GM12878 (cell line): ENCODE data around the gene CAB39. TPM values are rescaled to one million over a fixed set of nuclear protein-coding genes. Genes with fewer than 3 reads are reported as not detected.
"Not testable (repeated sequence)": the region's sequence is repeated elsewhere in the genome, so short reads cannot be mapped to it uniquely, and the experiment has no call there.

Source experiments
- ATAC-seq: fragments of 200-7000 bp; cut with Tn5 transposase; 3 replicates; pipeline ENCODE4 v1.9.1; 2020; ENCODE audit warnings: mild to moderate bottlenecking, moderate library complexity
- BruUV-seq: library from RNA; stranded (reverse); fragments of 400-500 nt; replicated peaks from 2 replicates; lab custom pipeline; 2021; lab: Mats Ljungman, UMichigan
- CTCF ChIA-PET: fragments of 300-600 bp; sonication (Branson Sonifier 250); formaldehyde crosslinking; extraction: SDS; loops from one replicate; lab custom pipeline; 2021; ENCODE audit warnings: inconsistent platforms; lab: Yijun Ruan, JAX
- POLR2A ChIA-PET: fragments of 350-600 bp; formaldehyde crosslinking; extraction: SDS; loops from one replicate; lab custom pipeline; 2021; ENCODE audit warnings: inconsistent platforms; lab: Charles Lee
- RAD21 ChIA-PET: fragments of 300-600 bp; sonication (Branson Sonifier 250); formaldehyde crosslinking; loops from one replicate; lab custom pipeline; 2023; ENCODE audit warnings: antibody characterized with exemption; ENCODE audit not compliant: unreplicated experiment; lab: Charles Lee
- SMC1A ChIA-PET: fragments of 300-600 bp; sonication (Branson Sonifier 250); formaldehyde crosslinking; loops from one replicate; lab custom pipeline; 2023; ENCODE audit not compliant: unreplicated experiment, uncharacterized antibody; lab: Charles Lee
- DNase-seq: peaks from one replicate; pipeline ENCODE4 v3.0.0-alpha.2; 2011; ENCODE audit warnings: low read depth, low spot score
- FAIRE-seq: peaks from 3 replicates; lab custom pipeline; 2011; peaks lifted over from hg19 to GRCh38; lab: Jason Lieb, UNC
- H2AFZ ChIP-seq: 2 replicates; pipeline ENCODE4 v1.6.0; 2011; ENCODE audit warnings: low read depth, low read length, control low read depth; ENCODE audit not compliant: control insufficient read depth
- H3K27ac ChIP-seq: 2 replicates; pipeline ENCODE4 v1.5.1; 2011; ENCODE audit warnings: control low read depth; ENCODE audit not compliant: control insufficient read depth, insufficient read depth
- H3K27me3 ChIP-seq, 2 experiments: replicated peaks in 1 of 2; 2 replicates each; pipeline versions ENCODE4 v1.6.0 to v1.6.1; 2011; ENCODE audit warnings: low read length in 1 of 2; ENCODE audit not compliant: control insufficient read depth in 2 of 2, insufficient read depth in 2 of 2
- H3K36me3 ChIP-seq, 2 experiments: 2 replicates each; pipeline ENCODE4 v1.5.1; 2011; ENCODE audit warnings: low read length in 1 of 2; ENCODE audit not compliant: control insufficient read depth in 2 of 2, insufficient read depth in 2 of 2
- H3K4me1 ChIP-seq: 2 replicates; pipeline ENCODE4 v1.6.1; 2011; ENCODE audit warnings: mild to moderate bottlenecking, low read length, moderate library complexity, mixed read lengths; ENCODE audit not compliant: control insufficient read depth, insufficient read depth
- H3K4me2 ChIP-seq: 2 replicates; pipeline ENCODE4 v1.6.0; 2011; ENCODE audit warnings: control low read depth; ENCODE audit not compliant: control insufficient read depth, insufficient read depth
- H3K4me3 ChIP-seq: fragments of 200-600 bp; sonication (generic); 2 replicates; pipeline ENCODE4 v1.5.1; 2016
- H3K79me2 ChIP-seq: 2 replicates; pipeline ENCODE4 v1.6.0; 2011; ENCODE audit warnings: low read length; ENCODE audit not compliant: control insufficient read depth, insufficient read depth
- H3K9ac ChIP-seq: 2 replicates; pipeline ENCODE4 v1.8.0; 2011; ENCODE audit warnings: low read length, control low read depth, mixed read lengths; ENCODE audit not compliant: control insufficient read depth, insufficient read depth
- H3K9me3 ChIP-seq: replicated peaks from 3 replicates; pipeline ENCODE4 v1.5.1; 2011; ENCODE audit warnings: mild to moderate bottlenecking, low read length; ENCODE audit not compliant: control insufficient read depth, insufficient read depth
- H4K20me1 ChIP-seq: 2 replicates; pipeline ENCODE4 v1.6.0; 2011; ENCODE audit not compliant: control insufficient read depth, insufficient read depth
- ATF3 ChIP-seq: IDR thresholded peaks from 2 replicates; pipeline ENCODE4 v1.6.1; 2011; ENCODE audit warnings: low read depth, mild to moderate bottlenecking, low read length, moderate library complexity, borderline replicate concordance; ENCODE audit errors: extremely low read depth
- FOS ChIP-seq: IDR thresholded peaks from 3 replicates; pipeline ENCODE4 v1.6.1; 2011; ENCODE audit warnings: borderline replicate concordance; ENCODE audit not compliant: insufficient read length; ENCODE audit errors: extremely low read depth
- HDAC6 ChIP-seq: fragments of 200-600 bp; sonication (generic); IDR thresholded peaks from one replicate; pipeline ENCODE4 v1.8.0; 2017; ENCODE audit warnings: antibody characterized with exemption; ENCODE audit not compliant: unreplicated experiment
- IRF4 ChIP-seq: IDR thresholded peaks from 2 replicates; pipeline ENCODE4 v1.6.1; 2011; ENCODE audit warnings: low read depth, low read length
- IRF5 ChIP-seq: fragments of 450-650 bp; IDR thresholded peaks from 2 replicates; pipeline ENCODE4 v1.6.1; 2017; ENCODE audit warnings: borderline replicate concordance
- MEF2B ChIP-seq: fragments of 450-650 bp; IDR thresholded peaks from 2 replicates; pipeline ENCODE4 v1.6.1; 2018; ENCODE audit warnings: mild to moderate bottlenecking, moderate library complexity; ENCODE audit not compliant: partially characterized antibody, poor library complexity, severe bottlenecking
- NKRF ChIP-seq: fragments of 450-650 bp; conservative IDR thresholded peaks from 2 replicates; pipeline ENCODE4 v1.6.1; 2017; ENCODE audit warnings: mild to moderate bottlenecking, moderate library complexity
- NR2C1 ChIP-seq: fragments of 450-650 bp; IDR thresholded peaks from 2 replicates; pipeline ENCODE4 v1.6.1; 2017; ENCODE audit warnings: antibody characterized with exemption, mild to moderate bottlenecking, moderate library complexity
- POLR2AphosphoS5 ChIP-seq: IDR thresholded peaks from 2 replicates; pipeline ENCODE4 v1.6.1; 2011; ENCODE audit warnings: mild to moderate bottlenecking, low read length, inconsistent platforms
- RAD21 ChIP-seq: IDR thresholded peaks from 2 replicates; pipeline ENCODE4 v1.6.1; 2011; ENCODE audit warnings: mild to moderate bottlenecking, low read depth, low read length, moderate library complexity; ENCODE audit not compliant: insufficient read depth
- SRF ChIP-seq, 2 experiments: IDR thresholded peaks; 2 replicates each; pipeline ENCODE4 v1.6.1; 2011; ENCODE audit warnings: low read depth in 2 of 2, low read length in 2 of 2, mild to moderate bottlenecking in 1 of 2, moderate library complexity in 1 of 2
- WRNIP1 ChIP-seq: IDR thresholded peaks from 2 replicates; pipeline ENCODE4 v1.6.1; 2011; ENCODE audit warnings: low read depth, low read length, improper control_type of control experiment, borderline replicate concordance
- WGBS: methylation state at CpG from one replicate; pipeline ENCODE4 v1.1.6; 2016; ENCODE audit warnings: low lambda C conversion rate; ENCODE audit not compliant: insufficient replicate concordance, insufficient coverage; ENCODE audit errors: missing lambda C conversion rate; 5-methylcytosine and 5-hydroxymethylcytosine counted together
- in situ Hi-C: fragments of 300-500 bp; cut with MboI; formaldehyde crosslinking; loops from 9 replicates; pipeline ENCODE4 v1.14.3; 2018; ENCODE audit warnings: mixed read lengths
- intact Hi-C: fragments of 100-400 bp; cut with micrococcal nuclease; formaldehyde crosslinking; loops from one replicate; pipeline ENCODE4 v1.14.2; 2022; ENCODE audit not compliant: unreplicated experiment
- polyA plus RNA-seq, 11 experiments: library from polyadenylated mRNA; depleted of rRNA in 4 of 11; unstranded in 6 of 11; stranded (reverse) in 5 of 11; fragments of >200 nt; fragmentation: Nextera tagmentation in 4 of 11; fragmentation: Illumina TruSeq in 1 of 11; extraction: Ambion mirVana in 4 of 11; extraction: Trizol in 1 of 11; gene quantifications; 1 replicate in 1 of 11; 2 replicates in 10 of 11; pipeline versions ENCODE4 v1.2.1 to v1.2.3, GENCODE V29; 2011 to 2016; ENCODE audit warnings: inconsistent platforms in 2 of 11, missing spikeins in 2 of 11, low read depth in 1 of 11
- total RNA-seq, 4 experiments: library from RNA; depleted of rRNA in 3 of 4; stranded (reverse); fragments of >200 nt in 3 of 4; fragmentation: Illumina TruSeq in 1 of 4; extraction: Trizol in 1 of 4; gene quantifications; 2 replicates each; pipeline versions ENCODE4 v1.2.1 to v1.2.3, GENCODE V29; 2013 to 2021

CAB39 gene
- total and polyA plus RNA-seq, 10 of the 15 experiments (the other 5 are each of a cell fraction or from before 2014, with no cell fraction given) = 13.3 to 129 (median 62.9) TPM

GRCh38 chr2:230702457-230702856, 10.2 kb upstream of the CAB39 start:
- ChIA-PET RAD21 (interaction anchor here (1.9 kb wide), 1 partner anchor 34 kb away, joined by 4 read pairs; no protein-coding TSS in a partner anchor), POLR2A (interaction anchor here (0.7 to 0.8 kb wide), 2 partner anchors 19 to 49 kb away, joined by 3 to 4 read pairs; no protein-coding TSS in a partner anchor), SMC1A (interaction anchor here (1.1 kb wide), 1 partner anchor 9 kb away, joined by 5 read pairs; no protein-coding TSS in a partner anchor)
- H3K9me3 ChIP-seq, H4K20me1 ChIP-seq, ATAC-seq, H3K79me2 ChIP-seq, BruUV-seq, H3K4me3 ChIP-seq, in situ Hi-C loops, CTCF ChIA-PET, FAIRE-seq, H3K36me3 ChIP-seq, DNase-seq, intact Hi-C loops, H3K9ac ChIP-seq, H2AFZ ChIP-seq, H3K27me3 ChIP-seq, H3K4me1 ChIP-seq, H3K4me2 ChIP-seq, H3K27ac ChIP-seq: not testable (repeated sequence)
- 76% methylated on average over 4 of the region's 4 CpGs for WGBS

- Histone ChIP-seq H3K27me3 (no peaks in the 10 kb centered on the region), H3K27ac (no peak overlapping the region), H4K20me1 (no peaks in the 10 kb centered on the region), H3K4me3 (no peak overlapping the region), H3K9ac (no peak overlapping the region), H3K36me3 (no peaks in the 10 kb centered on the region), H3K9me3 (no peaks in the 10 kb centered on the region; the same call in 2 of the 3 replicates), H3K79me2 (no peaks in the 10 kb centered on the region), H2AFZ (no peak overlapping the region), H3K4me1 (no peaks in the 10 kb centered on the region), H3K4me2 (no peak overlapping the region)
- ATAC-seq (no peak), FAIRE-seq (no peak), DNase-seq (no peak)
- SMC1A ChIA-PET = no interaction called here
- CTCF ChIA-PET = interaction anchor here (0.6 kb wide), 1 partner anchor 287 kb away, joined by 3 read pairs; no protein-coding TSS in a partner anchor
- intact Hi-C loops (no loop called here), in situ Hi-C loops (no loop called here)
- POLR2A ChIA-PET = no interaction called here
- no TSS peak for BruUV-seq
- RAD21 ChIA-PET = interaction anchor here (1.9 kb wide), 1 partner anchor 35 kb away, joined by 4 read pairs; no protein-coding TSS in a partner anchor
- 49% methylated on average over 3 of the region's 3 CpGs for WGBS
- no peak for TF ChIP-seq POLR2AphosphoS5
- no peak for TF ChIP-seq WRNIP1
- no peak for TF ChIP-seq RAD21
- TF ChIP-seq ATF3 = no peak
- no peak for TF ChIP-seq NKRF
- TF ChIP-seq HDAC6 = no peak
- no peak for TF ChIP-seq MEF2B
- no peak for TF ChIP-seq IRF4
- no peak for TF ChIP-seq IRF5
- no peak for TF ChIP-seq NR2C1
- no peak for TF ChIP-seq FOS
- TF ChIP-seq SRF (IDR thresholded peaks at IDR 0.05; ENCODE audit: low read depth in 2 of 2, low read length in 2 of 2) = no peak
Measured at GRCh38 chr2:230703514-230703913, 9.1 kb upstream of the CAB39 start.
